KMS-11 (cell line): ENCODE data around the gene CENPP.

ENCODE experiments used
- H2AFZ ChIP-seq: fragments of 200-600 bp; sonication (generic); 2 replicates; pipeline ENCODE4 v1.6.1; 2016; ENCODE audit warnings: antibody characterized with exemption, mixed run types, low read depth
- H3K27ac ChIP-seq: fragments of 200-600 bp; sonication (generic); 2 replicates; pipeline ENCODE4 v1.6.1; 2016; ENCODE audit warnings: mild to moderate bottlenecking, mixed run types
- H3K27me3 ChIP-seq: fragments of 200-600 bp; sonication (generic); 2 replicates; pipeline ENCODE4 v1.6.1; 2017; ENCODE audit warnings: mild to moderate bottlenecking, low read depth, mixed run types, moderate library complexity; ENCODE audit not compliant: insufficient read depth
- H3K36me3 ChIP-seq: fragments of 200-600 bp; sonication (generic); 2 replicates; pipeline ENCODE4 v1.6.1; 2017; ENCODE audit warnings: mild to moderate bottlenecking, mixed run types; ENCODE audit not compliant: insufficient read depth
- H3K4me1 ChIP-seq: fragments of 200-600 bp; sonication (generic); 2 replicates; pipeline ENCODE4 v1.6.1; 2016; ENCODE audit warnings: mild to moderate bottlenecking, low read depth, mixed run types; ENCODE audit not compliant: poor library complexity, severe bottlenecking
- H3K4me2 ChIP-seq: fragments of 200-600 bp; sonication (generic); 2 replicates; pipeline ENCODE4 v1.7.0; 2016; ENCODE audit warnings: mild to moderate bottlenecking, mixed run types
- H3K4me3 ChIP-seq: fragments of 200-600 bp; sonication (generic); IDR thresholded peaks from 2 replicates; pipeline ENCODE4 v1.6.1; 2017; ENCODE audit warnings: low read depth, low read length, mixed read lengths; ENCODE audit not compliant: insufficient read depth
- H3K79me2 ChIP-seq: fragments of 200-600 bp; sonication (generic); 2 replicates; pipeline ENCODE4 v1.6.1; 2016; ENCODE audit warnings: low read depth, mixed run types; ENCODE audit not compliant: insufficient read depth
- H3K9ac ChIP-seq: fragments of 200-600 bp; sonication (generic); 2 replicates; pipeline ENCODE4 v1.6.1; 2016; ENCODE audit warnings: mild to moderate bottlenecking, mixed run types
- H4K20me1 ChIP-seq: fragments of 200-600 bp; sonication (generic); 2 replicates; pipeline ENCODE4 v1.6.1; 2016; ENCODE audit warnings: mild to moderate bottlenecking, mixed run types; ENCODE audit not compliant: insufficient read depth
- CTCF ChIP-seq: fragments of 200-600 bp; sonication (generic); conservative IDR thresholded peaks from 2 replicates; pipeline ENCODE4 v1.6.1; 2017; ENCODE audit warnings: low read depth, mild to moderate bottlenecking, antibody characterized with exemption, low read length, moderate library complexity, mixed read lengths

Gene CENPP

DNA sequence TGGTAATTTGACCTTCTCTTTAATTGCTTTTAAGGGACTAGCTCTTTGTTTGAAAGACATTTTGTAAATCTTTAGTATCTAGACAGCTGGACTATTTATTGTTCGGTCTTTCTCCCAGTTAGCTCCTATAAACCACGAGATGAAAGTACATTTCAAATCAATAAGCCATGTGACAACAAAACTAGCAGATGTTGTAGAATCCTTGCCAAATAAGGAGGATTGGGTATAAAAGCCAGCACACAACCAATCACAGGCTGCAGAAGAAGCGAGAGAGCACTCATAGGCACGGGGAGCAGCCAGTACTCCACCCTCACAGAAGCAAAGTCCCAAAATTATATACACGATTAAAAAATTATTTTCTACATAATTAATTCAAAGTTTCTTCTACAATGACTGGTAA lies 106.6 kb downstream of the CENPP start:
- no peak for TF ChIP-seq CTCF
- Histone ChIP-seq H2AFZ (no peak overlapping the region), H3K4me3 (no peak overlapping the region), H3K36me3 (no peaks in the 10 kb centered on the region), H3K4me1 (no peaks in the 10 kb centered on the region), H4K20me1 (no peaks in the 10 kb centered on the region), H3K27ac (no peak overlapping the region), H3K79me2 (no peaks in the 10 kb centered on the region), H3K4me2 (no peak overlapping the region), H3K27me3 (no peaks in the 10 kb centered on the region), H3K9ac (no peak overlapping the region)

DNA sequence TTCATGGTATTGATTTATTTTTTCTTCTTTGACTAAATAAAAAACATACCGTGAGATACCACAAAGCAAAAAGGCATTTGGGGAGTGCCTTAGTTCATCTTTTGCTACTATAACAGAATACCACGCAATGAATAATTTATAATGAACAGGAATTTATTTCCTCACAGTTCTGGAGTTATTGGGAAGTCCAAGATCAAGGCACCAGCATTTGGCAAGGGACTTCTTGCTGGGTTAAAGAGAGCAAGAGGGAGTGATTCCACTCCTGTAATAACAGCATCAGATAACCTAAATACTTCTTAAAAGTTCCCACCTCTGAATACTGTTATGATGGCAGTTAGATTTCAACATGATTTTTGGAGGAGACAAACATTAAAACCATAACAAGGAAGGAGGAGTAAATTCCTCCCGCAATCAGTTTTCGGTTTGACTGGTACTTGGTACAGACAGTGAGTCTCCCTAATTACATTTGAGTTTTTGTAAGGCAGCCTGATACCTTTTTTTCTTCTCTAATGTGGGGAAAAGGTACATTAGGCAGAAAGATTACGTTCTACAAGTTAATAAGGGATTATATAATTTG lies 107.3 kb downstream of the CENPP start:
- Histone ChIP-seq H3K9ac (no peak overlapping the region), H3K4me2 (no peak overlapping the region), H3K79me2 (no peaks in the 10 kb centered on the region), H3K4me3 (no peak overlapping the region), H2AFZ (no peak overlapping the region), H3K36me3 (no peaks in the 10 kb centered on the region), H3K27me3 (no peaks in the 10 kb centered on the region), H3K27ac (no peak overlapping the region), H4K20me1 (no peaks in the 10 kb centered on the region), H3K4me1 (no peaks in the 10 kb centered on the region)
- no peak for TF ChIP-seq CTCF

- H3K79me2 ChIP-seq: no peaks in the 10 kb centered on the region
These were observed 109.5 kb downstream of the CENPP start for GRCh38 chr9:92435263-92435662.

GRCh38 chr9:92438900-92439526 lies 113.3 kb downstream of the CENPP start:
- no peaks in the 10 kb centered on the region for H3K79me2 ChIP-seq
- no peaks in the 10 kb centered on the region for H4K20me1 ChIP-seq
- no peak overlapping the region for H3K9ac ChIP-seq
- H2AFZ ChIP-seq: no peak overlapping the region
- no peak; the same call in 1 of the 2 replicates for TF ChIP-seq CTCF
- H3K4me1 ChIP-seq: peaks cover 14% of the 10 kb centered on the region
- no peaks in the 10 kb centered on the region for H3K36me3 ChIP-seq
- no peak overlapping the region for H3K4me2 ChIP-seq
- no peak overlapping the region for H3K4me3 ChIP-seq
- no peak overlapping the region for H3K27ac ChIP-seq
- H3K27me3 ChIP-seq: no peaks in the 10 kb centered on the region

More at GRCh38 chr9:92435263-92435662, 109.5 kb downstream of the CENPP start:
- TF ChIP-seq CTCF: no peak
- H3K36me3 ChIP-seq: no peaks in the 10 kb centered on the region
- H3K4me2 ChIP-seq: no peak overlapping the region
- H3K4me1 ChIP-seq: peaks cover 6% of the 10 kb centered on the region
- no peak overlapping the region for H3K27ac ChIP-seq
- H4K20me1 ChIP-seq: no peaks in the 10 kb centered on the region
- no peak overlapping the region for H3K9ac ChIP-seq
- no peak overlapping the region for H2AFZ ChIP-seq
- no peaks in the 10 kb centered on the region for H3K27me3 ChIP-seq
- no peak overlapping the region for H3K4me3 ChIP-seq
